GM19395 (cell line): Measurements from ENCODE around the gene TNNI2.
"Not testable (repeated sequence)": the region's sequence is repeated elsewhere in the genome, so short reads cannot be mapped to it uniquely, and the experiment has no call there.

ENCODE experiments used
- ATAC-seq: cut with Tn5 transposase; IDR thresholded peaks from one replicate; pipeline ENCODE4 v1.9.1; 2021; ENCODE audit warnings: mild to moderate bottlenecking, moderate library complexity; ENCODE audit not compliant: unreplicated experiment

TNNI2 gene

DNA sequence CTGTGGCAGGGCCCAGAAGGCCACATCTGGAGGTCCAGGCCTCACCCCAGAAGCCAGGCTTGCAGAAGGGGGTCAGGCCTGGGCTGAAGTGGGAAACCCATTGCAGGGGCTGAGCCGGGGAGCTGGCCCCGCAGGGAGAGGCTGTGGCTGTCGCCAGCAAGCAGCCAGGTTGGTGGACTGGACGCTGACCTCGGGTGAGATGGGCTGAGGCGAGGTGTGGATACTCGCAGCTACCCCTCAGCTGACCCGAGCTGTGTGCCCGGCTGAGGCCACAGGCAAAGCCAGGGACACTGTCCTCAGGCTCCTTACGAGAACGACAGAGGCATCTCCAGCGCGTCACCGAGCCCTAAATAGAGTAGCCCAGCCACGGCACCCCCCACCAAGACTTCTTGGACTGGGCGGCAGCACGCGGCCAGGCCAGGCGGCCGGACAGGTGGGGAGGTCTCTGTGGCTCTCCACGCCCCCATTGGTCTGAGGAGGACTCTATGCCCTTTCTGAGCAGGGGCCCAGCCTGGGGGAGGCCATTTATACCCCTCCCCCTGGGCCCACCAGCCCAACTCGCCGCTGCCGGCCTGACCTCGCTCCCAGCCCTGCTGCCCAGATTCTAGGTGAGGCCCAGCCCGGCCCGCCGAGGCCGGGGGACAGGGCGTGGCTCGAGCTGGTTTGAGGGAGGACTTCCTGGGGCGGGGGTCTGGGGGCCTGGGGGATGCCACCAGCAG is at the start of gene TNNI2:
Gene TNNI2, plus strand, starts transcription at position 556 of the 719 bp plus-strand sequence. CDS start 716 bp downstream, outside the sequence.
- no peak for ATAC-seq

GRCh38 chr11:1791912-1792311 is 46.9 kb upstream of the TNNI2 start:
- ATAC-seq = no peak

DNA sequence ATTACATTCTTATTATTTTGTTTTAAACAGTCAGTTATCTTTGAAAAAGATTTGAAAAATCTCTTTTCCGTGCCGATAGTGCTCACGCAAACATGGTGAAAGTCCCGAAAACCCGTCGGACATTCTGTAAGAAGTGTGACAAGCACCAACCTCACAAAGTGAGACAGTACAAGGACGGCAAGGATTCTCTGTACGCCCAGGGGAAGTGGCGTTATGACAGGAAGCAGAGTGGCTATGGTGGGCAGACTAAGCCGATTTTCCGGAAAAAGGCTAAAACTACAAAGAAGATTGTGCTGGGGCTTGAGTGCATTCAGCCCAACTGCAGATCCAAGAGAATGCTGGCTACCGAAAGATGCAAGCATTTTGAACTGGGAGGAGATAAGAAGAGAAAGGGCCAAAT is 46.3 kb upstream of the TNNI2 start:
- ATAC-seq = no peak

DNA sequence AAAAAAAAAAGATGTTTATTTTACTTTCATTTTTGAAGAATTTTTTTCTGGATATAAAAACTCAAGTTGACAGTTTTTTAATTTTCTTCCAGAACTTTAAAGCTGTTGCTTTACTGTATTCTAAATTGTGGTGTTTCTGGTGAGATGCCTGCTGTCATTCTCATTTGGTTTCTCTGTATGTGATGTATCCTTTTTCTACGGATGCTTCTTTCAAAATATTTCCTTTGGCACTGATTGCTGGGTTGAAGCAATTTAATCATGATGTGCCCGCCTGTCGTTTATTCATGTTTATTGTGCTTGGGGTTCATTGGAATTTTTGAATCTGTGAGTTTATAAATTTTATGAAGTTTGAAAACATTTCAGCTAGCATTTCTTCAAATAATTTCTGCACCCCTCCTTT is 45.7 kb upstream of the TNNI2 start:
- ATAC-seq = no peak

GRCh38 chr11:1796413-1797011 is 42.3 kb upstream of the TNNI2 start:
- ATAC-seq = no peak

- no peak for ATAC-seq
These were observed 41.2 kb upstream of the TNNI2 start for GRCh38 chr11:1797391-1798125.

DNA sequence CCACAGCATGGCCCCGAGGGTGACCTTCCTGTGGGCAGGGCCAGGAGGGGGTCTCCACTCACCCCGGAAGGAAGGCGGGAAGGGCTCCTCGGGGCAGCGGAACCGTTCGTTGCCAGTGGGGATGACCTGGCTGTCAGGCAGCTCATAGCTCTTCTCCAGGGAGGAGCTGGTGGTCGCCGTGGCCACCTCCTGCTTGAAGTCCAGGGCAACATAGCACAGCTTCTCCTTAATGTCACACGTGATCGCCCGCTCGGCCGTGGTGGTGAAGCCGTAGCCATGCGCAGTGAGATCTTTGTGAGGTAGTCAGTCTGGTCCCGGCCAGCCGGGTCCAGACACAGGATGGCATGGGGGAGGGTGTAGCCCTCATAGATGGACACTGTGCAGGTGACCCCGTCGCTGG is 35.5 kb upstream of the TNNI2 start:
- ATAC-seq = no peak

- ATAC-seq = not testable (repeated sequence)
These were observed 34.8 kb upstream of the TNNI2 start for GRCh38 chr11:1803835-1804519.

GRCh38 chr11:1805525-1805924 is 33.3 kb upstream of the TNNI2 start:
- no peak for ATAC-seq

- no peak for ATAC-seq
These were observed 31.4 kb upstream of the TNNI2 start for GRCh38 chr11:1807264-1807995.

GRCh38 chr11:1810761-1811160 is 28.0 kb upstream of the TNNI2 start:
- ATAC-seq = no peak

GRCh38 chr11:1812274-1812673 is 26.5 kb upstream of the TNNI2 start:
- no peak for ATAC-seq

- ATAC-seq = no peak
These were observed 26.0 kb upstream of the TNNI2 start for GRCh38 chr11:1812801-1813200.

- not testable (repeated sequence) for ATAC-seq
These were observed 25.4 kb upstream of the TNNI2 start for GRCh38 chr11:1813356-1813755.

- ATAC-seq = no peak
These were observed 24.1 kb upstream of the TNNI2 start for GRCh38 chr11:1814691-1815090.

- no peak for ATAC-seq
These were observed 23.5 kb upstream of the TNNI2 start for GRCh38 chr11:1815311-1815710.

GRCh38 chr11:1815751-1816150 is 23.0 kb upstream of the TNNI2 start:
- ATAC-seq = no peak

- ATAC-seq = no peak
These were observed 21.8 kb upstream of the TNNI2 start for GRCh38 chr11:1817000-1817399.

- ATAC-seq = no peak
These were observed 21.3 kb upstream of the TNNI2 start for GRCh38 chr11:1817511-1817910.

GRCh38 chr11:1819074-1819473 is 19.7 kb upstream of the TNNI2 start:
- no peak for ATAC-seq
